PC-3 (cell line): ENCODE results near the gene DUSP28. TPM values are rescaled to one million over a fixed set of nuclear protein-coding genes. Genes with fewer than 3 reads are reported as not detected.

Experiments
- ATAC-seq: fragments of 200-7000 bp; cut with Tn5 transposase; 2 replicates; pipeline ENCODE4 v1.9.1; 2020; ENCODE audit warnings: mild to moderate bottlenecking, moderate library complexity
- BruUV-seq: library from RNA; stranded (reverse); fragments of 400-500 nt; replicated peaks from 2 replicates; lab custom pipeline; 2021; lab: Mats Ljungman, UMichigan
- CTCF ChIA-PET: fragments of 300-600 bp; sonication (Branson Sonifier 250); formaldehyde crosslinking; loops from one replicate; lab custom pipeline; 2022; ENCODE audit warnings: antibody characterized with exemption; lab: Charles Lee
- POLR2A ChIA-PET: fragments of 300-600 bp; sonication (Branson Sonifier 250); formaldehyde crosslinking; loops from one replicate; lab custom pipeline; 2022; ENCODE audit warnings: antibody characterized with exemption; ENCODE audit not compliant: unreplicated experiment; lab: Charles Lee
- DNase-seq: peaks from one replicate; pipeline ENCODE4 v3.0.0-alpha.2; 2015
- H2AFZ ChIP-seq: fragments of 300-600 bp; sonication (generic); 2 replicates; pipeline ENCODE4 v1.6.0; 2016; ENCODE audit warnings: antibody characterized with exemption, low read length
- H3F3A ChIP-seq: fragments of 300-600 bp; sonication (generic); one replicate; pipeline ENCODE4 v1.6.0; 2017; ENCODE audit warnings: antibody characterized with exemption, low read length, control low read depth, mild to moderate bottlenecking; ENCODE audit not compliant: unreplicated experiment
- H3K27ac ChIP-seq: fragments of 300-600 bp; sonication (generic); 2 replicates; pipeline ENCODE4 v1.5.1; 2016; ENCODE audit warnings: mild to moderate bottlenecking, low read length
- H3K27me3 ChIP-seq: fragments of 300-600 bp; sonication (generic); 2 replicates; pipeline ENCODE4 v1.6.1; 2016; ENCODE audit warnings: low read length, mixed read lengths
- H3K36me3 ChIP-seq: fragments of 300-600 bp; sonication (generic); 2 replicates; pipeline ENCODE4 v1.6.1; 2016; ENCODE audit warnings: low read depth, mixed run types, low read length, mixed read lengths
- H3K4me1 ChIP-seq: fragments of 300-600 bp; sonication (generic); 2 replicates; pipeline ENCODE4 v1.5.1; 2016; ENCODE audit warnings: low read length; ENCODE audit not compliant: insufficient read depth
- H3K4me2 ChIP-seq: fragments of 300-600 bp; sonication (generic); 2 replicates; pipeline ENCODE4 v1.6.0; 2016; ENCODE audit warnings: low read length
- H3K4me3 ChIP-seq: fragments of 300-600 bp; sonication (generic); 2 replicates; pipeline ENCODE4 v1.5.1; 2016; ENCODE audit warnings: mild to moderate bottlenecking, low read length, mixed read lengths
- H3K79me2 ChIP-seq: fragments of 300-600 bp; sonication (generic); 2 replicates; pipeline ENCODE4 v1.6.1; 2017; ENCODE audit warnings: low read length, mixed read lengths
- H3K9ac ChIP-seq: fragments of 300-600 bp; sonication (generic); 2 replicates; pipeline ENCODE4 v1.6.0; 2016; ENCODE audit warnings: mild to moderate bottlenecking, low read length
- H3K9me2 ChIP-seq: fragments of 300-600 bp; sonication (generic); replicated peaks from 2 replicates; pipeline ENCODE4 v1.6.1; 2016; ENCODE audit warnings: mixed run types, low read length, mixed read lengths
- H3K9me3 ChIP-seq: fragments of 300-600 bp; sonication (generic); 2 replicates; pipeline ENCODE4 v1.6.1; 2016; ENCODE audit warnings: low read length, mixed read lengths
- H4K20me1 ChIP-seq: fragments of 300-600 bp; sonication (generic); 2 replicates; pipeline ENCODE4 v1.6.1; 2016; ENCODE audit warnings: low read length, mixed read lengths
- CTCF ChIP-seq: fragments of 300-600 bp; sonication (generic); conservative IDR thresholded peaks from 2 replicates; pipeline ENCODE4 v1.5.1; 2017; ENCODE audit warnings: antibody characterized with exemption, low read depth, mild to moderate bottlenecking, low read length
- EZH2 ChIP-seq: fragments of 300-600 bp; sonication (generic); IDR thresholded peaks from one replicate; pipeline ENCODE4 v1.6.1; 2017; ENCODE audit warnings: antibody characterized with exemption, mild to moderate bottlenecking, low read length; ENCODE audit not compliant: unreplicated experiment
- EZH2phosphoT487 ChIP-seq: fragments of 300-600 bp; sonication (generic); IDR thresholded peaks from 2 replicates; pipeline ENCODE4 v1.6.1; 2018; ENCODE audit warnings: mild to moderate bottlenecking, antibody characterized with exemption, low read length, borderline replicate concordance
- intact Hi-C: fragments of 100-400 bp; cut with micrococcal nuclease; formaldehyde crosslinking; loops from 2 replicates; pipeline ENCODE4 v1.9.0; 2023
- total RNA-seq: library from RNA; depleted of rRNA; stranded (reverse); fragments of >200 nt; gene quantifications from 2 replicates; pipeline ENCODE4 v1.2.3, GENCODE V29; 2014

The DUSP28 gene
- total RNA-seq, 1 experiment from 2014 or later, result 8.3 TPM

GRCh38 chr2:240528406-240529040, 31.6 kb upstream of the DUSP28 start:
- no peaks in the 10 kb centered on the region for H3F3A ChIP-seq
- BruUV-seq, result no TSS peak

GRCh38 chr2:240529344-240529999, 30.7 kb upstream of the DUSP28 start:
- CTCF ChIA-PET, result no interaction called here
- POLR2A ChIA-PET, result no interaction called here
- Histone ChIP-seq H4K20me1 (no peaks in the 10 kb centered on the region), H3K9me2 (no peaks in the 10 kb centered on the region), H3K4me2 (no peak overlapping the region), H3K4me1 (no peaks in the 10 kb centered on the region), H3K9ac (no peak overlapping the region), H2AFZ (no peak overlapping the region), H3K27me3 (no peaks in the 10 kb centered on the region), H3K4me3 (no peak overlapping the region), H3K79me2 (no peaks in the 10 kb centered on the region), H3K36me3 (peaks cover 40% of the 10 kb centered on the region), H3K9me3 (peaks cover 18% of the 10 kb centered on the region), H3K27ac (no peak overlapping the region), H3F3A (no peaks in the 10 kb centered on the region)
- BruUV-seq, result no TSS peak
- DNase-seq, result no peak
- intact Hi-C loops, result no loop called here
- ATAC-seq, result no peak
- TF ChIP-seq EZH2phosphoT487 (no peak), EZH2 (no peak), CTCF (no peak)

More at GRCh38 chr2:240528406-240529040, 31.6 kb upstream of the DUSP28 start:
- Histone ChIP-seq H3K9me2 (no peaks in the 10 kb centered on the region), H4K20me1 (no peaks in the 10 kb centered on the region), H3K27me3 (no peaks in the 10 kb centered on the region), H3K9me3 (peaks cover 18% of the 10 kb centered on the region), H3K36me3 (peaks cover 49% of the 10 kb centered on the region), H3K4me3 (no peak overlapping the region), H2AFZ (no peak overlapping the region), H3K9ac (no peak overlapping the region), H3K79me2 (no peaks in the 10 kb centered on the region), H3K4me1 (no peaks in the 10 kb centered on the region), H3K27ac (no peak overlapping the region), H3K4me2 (no peak overlapping the region)
- POLR2A ChIA-PET, result no interaction called here
- CTCF ChIA-PET, result no interaction called here
- intact Hi-C loops, result no loop called here
- TF ChIP-seq EZH2, result no peak
- no peak for TF ChIP-seq CTCF
- no peak for TF ChIP-seq EZH2phosphoT487
- no peak for DNase-seq
- ATAC-seq, result no peak

GRCh38 chr2:240530181-240530580, 30.0 kb upstream of the DUSP28 start:
- Histone ChIP-seq H3K4me2 (no peak overlapping the region), H3K9ac (no peak overlapping the region), H3K79me2 (no peaks in the 10 kb centered on the region), H2AFZ (no peak overlapping the region), H3K9me2 (no peaks in the 10 kb centered on the region), H3K27me3 (no peaks in the 10 kb centered on the region), H3K36me3 (peaks cover 34% of the 10 kb centered on the region), H3K4me3 (no peak overlapping the region), H4K20me1 (no peaks in the 10 kb centered on the region), H3F3A (no peaks in the 10 kb centered on the region), H3K4me1 (no peaks in the 10 kb centered on the region), H3K27ac (no peak overlapping the region), H3K9me3 (peaks cover 14% of the 10 kb centered on the region)
- ChIA-PET POLR2A (no interaction called here), CTCF (no interaction called here)
- intact Hi-C loops, result no loop called here
- BruUV-seq, result no TSS peak
- TF ChIP-seq CTCF (no peak), EZH2phosphoT487 (no peak), EZH2 (no peak)
- DNase-seq (no peak), ATAC-seq (no peak)
